CD4-positive, alpha-beta memory T cell (primary cell): ENCODE results near the gene ZNHIT2. TPM values are rescaled to one million over a fixed set of nuclear protein-coding genes. Genes with fewer than 3 reads are reported as not detected.
A peak's percentile ranks its signal among the peaks of the same experiment; 100 is the strongest.

Experiments
- CTCF ChIA-PET: fragments of 350-600 bp; sonication (Branson Sonifier 250); formaldehyde crosslinking; loops from one replicate; lab custom pipeline; 2021; ENCODE audit warnings: inconsistent platforms; ENCODE audit not compliant: partially characterized antibody; lab: Charles Lee
- POLR2A ChIA-PET: fragments of 350-600 bp; sonication (Branson Sonifier 250); formaldehyde crosslinking; loops from one replicate; lab custom pipeline; 2021; ENCODE audit not compliant: partially characterized antibody; lab: Charles Lee
- DNase-seq, 5 donors: peaks; one replicate each; pipeline versions ENCODE4 v3.0.0 to v3.0.0-alpha.2; 2020 to 2022; ENCODE audit warnings: mixed read lengths in 1 of 5
- H3K27ac ChIP-seq: one replicate; pipeline ENCODE4 v1.7.0; 2013; ENCODE audit warnings: low read depth, low read length
- H3K27me3 ChIP-seq: 2 replicates; pipeline ENCODE4 v1.7.0; 2013; ENCODE audit warnings: mild to moderate bottlenecking, low read length, moderate library complexity; ENCODE audit not compliant: insufficient read depth
- H3K36me3 ChIP-seq: 2 replicates; pipeline ENCODE4 v1.7.0; 2013; ENCODE audit warnings: mild to moderate bottlenecking, low read length, moderate library complexity; ENCODE audit not compliant: insufficient read depth
- H3K4me1 ChIP-seq: 2 replicates; pipeline ENCODE4 v1.7.0; 2013; ENCODE audit warnings: mild to moderate bottlenecking, low read length, moderate library complexity; ENCODE audit not compliant: insufficient read depth
- H3K4me3 ChIP-seq, 2 donors: one replicate each; pipeline ENCODE4 v1.7.0; 2013; ENCODE audit warnings: low read length in 2 of 2, mild to moderate bottlenecking in 1 of 2
- H3K9me3 ChIP-seq, 2 donors: one replicate each; pipeline ENCODE4 v1.7.0; 2013; ENCODE audit warnings: low read length in 2 of 2, control low read depth in 1 of 2; ENCODE audit not compliant: control insufficient read depth in 1 of 2
- H3K27ac Mint-ChIP-seq, 7 donors: one replicate each; pipeline ENCODE4 v1.8.0; 2020 to 2021; ENCODE audit warnings: mixed read lengths in 7 of 7, mild to moderate bottlenecking in 6 of 7, inconsistent platforms in 3 of 7, moderate library complexity in 3 of 7
- H3K27me3 Mint-ChIP-seq, 2 donors: one replicate each; pipeline ENCODE4 v1.8.0; 2020 to 2021; ENCODE audit warnings: mixed read lengths in 2 of 2
- H3K36me3 Mint-ChIP-seq, 2 donors: one replicate each; pipeline ENCODE4 v1.8.0; 2020 to 2021; ENCODE audit warnings: mixed read lengths in 2 of 2, inconsistent platforms in 1 of 2, mild to moderate bottlenecking in 1 of 2
- H3K4me1 Mint-ChIP-seq, 4 donors: one replicate each; pipeline ENCODE4 v1.8.0; 2020 to 2021; ENCODE audit warnings: mixed read lengths in 4 of 4, mild to moderate bottlenecking in 1 of 4
- H3K4me3 Mint-ChIP-seq, 8 donors: one replicate each; pipeline ENCODE4 v1.8.0; 2020 to 2021; ENCODE audit warnings: mixed read lengths in 8 of 8, mild to moderate bottlenecking in 7 of 8, moderate library complexity in 6 of 8, inconsistent platforms in 3 of 8
- H3K9me3 Mint-ChIP-seq, 8 donors: one replicate each; pipeline ENCODE4 v1.8.0; 2020 to 2021; ENCODE audit warnings: mixed read lengths in 8 of 8, mild to moderate bottlenecking in 5 of 8, inconsistent platforms in 3 of 8, moderate library complexity in 1 of 8
- intact Hi-C: fragments of 100-400 bp; cut with micrococcal nuclease; formaldehyde crosslinking; loops from one replicate; pipeline ENCODE4 v1.15.1; 2023
- polyA plus RNA-seq, 2 donors: library from polyadenylated mRNA; unstranded; fragments of 300-500 nt; fragmentation: Illumina TruSeq; gene quantifications; one replicate each; pipeline ENCODE4 v1.2.3, GENCODE V29; 2021
- total RNA-seq, 2 experiments: library from RNA; stranded (reverse); gene quantifications; one replicate each; pipeline ENCODE4 v1.2.3, GENCODE V29; 2021

Gene ZNHIT2
- total and polyA plus RNA-seq, 4 experiments from 2014 or later, result 13.1 to 22.5 (median 16.2) TPM

- no peaks in the 10 kb centered on the region for H3K9me3 Mint-ChIP-seq
Observed at GRCh38 chr11:65096926-65097325, 20.6 kb downstream of the ZNHIT2 start.

GRCh38 chr11:65095974-65096806 is 21.3 kb downstream of the ZNHIT2 start, which contains the start of gene VPS51:
Gene VPS51, plus strand, starts transcription at chr11:65096214. Its CDS starts 37 bp downstream, at chr11:65096251.
- intact Hi-C loops, result loop anchor here (1.0 kb wide), 4 partner anchors 12 to 26 kb away; partner anchors contain the start of genes CDCA5, FAU, MRPL49 and ZFPL1
- Mint-ChIP-seq H3K27me3 (no peaks in the 10 kb centered on the region), H3K9me3 (no peaks in the 10 kb centered on the region), H3K4me3 (peak within 1 kb of the TSS; percentile 86 to 95 (median 93)), H3K4me1 (peaks cover 8 to 26% (median 17%) of the 10 kb centered on the region in 4 donors), H3K36me3 (peaks cover 6 to 18% of the 10 kb centered on the region in 2 donors), H3K27ac (peak within 1 kb of the TSS; percentile 95 to 97 (median 96))
- CTCF ChIA-PET, result interaction anchor here (0.6 to 5.4 kb wide), 5 partner anchors 15 to 71 kb away, joined by 3 to 70 read pairs (median 3); partner anchors contain the start of genes TM7SF2 and ZNHIT2
- no peaks in the 10 kb centered on the region for H3K9me3 ChIP-seq
- H3K36me3 ChIP-seq, result no peaks in the 10 kb centered on the region
- POLR2A ChIA-PET, result interaction anchor here (0.6 to 17.5 kb wide), 21 partner anchors 10 to 778 kb away, joined by 3 to 320 read pairs (median 4); partner anchors contain the start of genes ARL2, CDCA5, FAU and MRPL49
- peak; percentile 87 to 92 (median 89) for DNase-seq
- no peaks in the 10 kb centered on the region for H3K27me3 ChIP-seq
- peak within 1 kb of the TSS; percentile 78 for H3K27ac ChIP-seq
- peaks cover 18% of the 10 kb centered on the region for H3K4me1 ChIP-seq
- peak within 1 kb of the TSS; percentile 47 to 74 for H3K4me3 ChIP-seq

More at GRCh38 chr11:65096926-65097325, 20.6 kb downstream of the ZNHIT2 start:
- H3K4me1 Mint-ChIP-seq, result peaks cover 8 to 26% (median 17%) of the 10 kb centered on the region in 4 donors
- H3K27ac Mint-ChIP-seq, result peak overlapping the region in 6 of 7 donors; percentile 25 to 97 (median 96)
- Histone ChIP-seq H3K36me3 (no peaks in the 10 kb centered on the region), H3K4me1 (peaks cover 18% of the 10 kb centered on the region), H3K9me3 (no peaks in the 10 kb centered on the region), H3K4me3 (peak overlapping the region; percentile 47 to 74), H3K27me3 (no peaks in the 10 kb centered on the region), H3K27ac (peak overlapping the region; percentile 78)
- peaks cover 6 to 18% of the 10 kb centered on the region in 2 donors for H3K36me3 Mint-ChIP-seq
- CTCF ChIA-PET, result interaction anchor here (0.6 to 5.4 kb wide), 5 partner anchors 14 to 71 kb away, joined by 3 to 70 read pairs (median 3); partner anchors contain the start of genes TM7SF2 and ZNHIT2
- H3K27me3 Mint-ChIP-seq, result no peaks in the 10 kb centered on the region
- intact Hi-C loops, result loop anchor here (1.0 kb wide), 4 partner anchors 13 to 25 kb away; partner anchors contain the start of genes CDCA5, FAU, MRPL49 and ZFPL1
- POLR2A ChIA-PET, result interaction anchor here (0.9 to 17.5 kb wide), 15 partner anchors 11 to 779 kb away, joined by 3 to 320 read pairs (median 4); partner anchors contain the start of genes ARL2, CDCA5, FAU and MRPL49
- peak overlapping the region; percentile 86 to 95 (median 93) for H3K4me3 Mint-ChIP-seq
- no peak for DNase-seq

- Histone ChIP-seq H3K4me3 (no peak overlapping the region), H3K27ac (peak overlapping the region; percentile 78), H3K4me1 (peaks cover 18% of the 10 kb centered on the region), H3K27me3 (no peaks in the 10 kb centered on the region), H3K9me3 (no peaks in the 10 kb centered on the region), H3K36me3 (no peaks in the 10 kb centered on the region)
- Mint-ChIP-seq H3K27ac (peak overlapping the region; percentile 95 to 97 (median 96)), H3K27me3 (no peaks in the 10 kb centered on the region), H3K9me3 (no peaks in the 10 kb centered on the region), H3K36me3 (peaks cover 6 to 14% of the 10 kb centered on the region in 2 donors), H3K4me3 (peak overlapping the region; percentile 86 to 95 (median 93)), H3K4me1 (peaks cover 8 to 26% (median 16%) of the 10 kb centered on the region in 4 donors)
- ChIA-PET POLR2A (interaction anchor here (0.7 to 17.5 kb wide), 15 partner anchors 10 to 778 kb away, joined by 3 to 320 read pairs (median 4); partner anchors contain the start of genes ARL2, CDCA5, FAU and MRPL49), CTCF (interaction anchor here (0.6 to 5.4 kb wide), 10 partner anchors 10 to 1335 kb away, joined by 3 to 70 read pairs (median 4); partner anchors contain the start of genes CDCA5, FAU, MRPL49 and TM7SF2)
- intact Hi-C loops, result no loop called here
- no peak for DNase-seq
Observed at GRCh38 chr11:65095427-65095826, 22.1 kb downstream of the ZNHIT2 start.

- POLR2A ChIA-PET, result interaction anchor here (0.9 to 17.5 kb wide), 2 partner anchors 24 to 50 kb away, joined by 3 to 320 read pairs; partner anchors contain the start of genes FAU, MRPL49, SAC3D1 and TM7SF2
Observed at GRCh38 chr11:65090628-65091027, 26.9 kb downstream of the ZNHIT2 start.

GRCh38 chr11:65089621-65090020 is 27.9 kb downstream of the ZNHIT2 start:
- no peaks in the 10 kb centered on the region for H3K9me3 ChIP-seq
- H3K4me1 Mint-ChIP-seq, result peaks cover 5 to 17% (median 10%) of the 10 kb centered on the region in 4 donors
- no peak overlapping the region for H3K4me3 Mint-ChIP-seq
- ChIA-PET CTCF (interaction anchor here (0.6 to 1.3 kb wide), 3 partner anchors 10 to 24 kb away, joined by 3 to 5 read pairs (median 4); partner anchors contain the start of gene TM7SF2), POLR2A (interaction anchor here (17.5 kb wide), 1 partner anchor 25 kb away, joined by 320 read pairs; the partner anchor contains the start of genes FAU, MRPL49, TM7SF2 and ZNHIT2)
- peak overlapping the region in 1 of 7 donors; percentile 43 for H3K27ac Mint-ChIP-seq
- no peak overlapping the region for H3K4me3 ChIP-seq
- H3K27me3 ChIP-seq, result no peaks in the 10 kb centered on the region
- peaks cover 21 to 28% of the 10 kb centered on the region in 2 donors for H3K36me3 Mint-ChIP-seq
- peaks cover 13% of the 10 kb centered on the region for H3K4me1 ChIP-seq
- intact Hi-C loops, result no loop called here
- H3K36me3 ChIP-seq, result peaks cover 38% of the 10 kb centered on the region
- H3K9me3 Mint-ChIP-seq, result no peaks in the 10 kb centered on the region
- H3K27ac ChIP-seq, result no peak overlapping the region
- H3K27me3 Mint-ChIP-seq, result no peaks in the 10 kb centered on the region
- DNase-seq, result no peak

More at GRCh38 chr11:65090628-65091027, 26.9 kb downstream of the ZNHIT2 start:
- peaks cover 33% of the 10 kb centered on the region for H3K36me3 ChIP-seq
- H3K4me3 ChIP-seq, result no peak overlapping the region
- peaks cover 4% of the 10 kb centered on the region for H3K4me1 ChIP-seq
- H3K27ac ChIP-seq, result no peak overlapping the region
- no peaks in the 10 kb centered on the region for H3K27me3 ChIP-seq
- CTCF ChIA-PET, result interaction anchor here (0.9 to 1.3 kb wide), 3 partner anchors 20 to 23 kb away, joined by 3 to 5 read pairs (median 4); partner anchors contain the start of gene TM7SF2
- no peak overlapping the region for H3K4me3 Mint-ChIP-seq
- H3K27me3 Mint-ChIP-seq, result no peaks in the 10 kb centered on the region
- H3K36me3 Mint-ChIP-seq, result peaks cover 19 to 26% of the 10 kb centered on the region in 2 donors
- no peak for DNase-seq
- H3K9me3 ChIP-seq, result no peaks in the 10 kb centered on the region
- H3K4me1 Mint-ChIP-seq, result peaks cover 3 to 9% (median 6%) of the 10 kb centered on the region in 4 donors
- no peaks in the 10 kb centered on the region for H3K9me3 Mint-ChIP-seq
- intact Hi-C loops, result no loop called here
- H3K27ac Mint-ChIP-seq, result no peak overlapping the region

- H3K4me1 Mint-ChIP-seq, result peaks cover 9 to 35% (median 23%) of the 10 kb centered on the region in 4 donors
- H3K36me3 ChIP-seq, result peaks cover 38% of the 10 kb centered on the region
- no peaks in the 10 kb centered on the region for H3K9me3 ChIP-seq
- H3K27ac Mint-ChIP-seq, result no peak overlapping the region
- peaks cover 28 to 29% of the 10 kb centered on the region in 2 donors for H3K36me3 Mint-ChIP-seq
- no peaks in the 10 kb centered on the region for H3K27me3 ChIP-seq
- CTCF ChIA-PET, result no interaction called here
- no peak overlapping the region for H3K4me3 ChIP-seq
- no peak for DNase-seq
- H3K27me3 Mint-ChIP-seq, result no peaks in the 10 kb centered on the region
- no peak overlapping the region for H3K4me3 Mint-ChIP-seq
- intact Hi-C loops, result no loop called here
- POLR2A ChIA-PET, result interaction anchor here (0.7 kb wide), 1 partner anchor 30 kb away, joined by 6 read pairs; the partner anchor contains the start of gene ZNHIT2
- peaks cover 24% of the 10 kb centered on the region for H3K4me1 ChIP-seq
- H3K27ac ChIP-seq, result no peak overlapping the region
- peaks cover 0 to 4% (median 0%) of the 10 kb centered on the region in 8 donors for H3K9me3 Mint-ChIP-seq
Observed at GRCh38 chr11:65087827-65088226, 29.7 kb downstream of the ZNHIT2 start.
